ENCODE results near the gene PGAP2. TPM values are rescaled to one million over a fixed set of nuclear protein-coding genes. Genes with fewer than 3 reads are reported as not detected.

The PGAP2 gene
- 8.5 and 18.5 TPM in 2 replicates for total RNA-seq (2014; rRNA removed; shearing (Covaris generic))

DNA sequence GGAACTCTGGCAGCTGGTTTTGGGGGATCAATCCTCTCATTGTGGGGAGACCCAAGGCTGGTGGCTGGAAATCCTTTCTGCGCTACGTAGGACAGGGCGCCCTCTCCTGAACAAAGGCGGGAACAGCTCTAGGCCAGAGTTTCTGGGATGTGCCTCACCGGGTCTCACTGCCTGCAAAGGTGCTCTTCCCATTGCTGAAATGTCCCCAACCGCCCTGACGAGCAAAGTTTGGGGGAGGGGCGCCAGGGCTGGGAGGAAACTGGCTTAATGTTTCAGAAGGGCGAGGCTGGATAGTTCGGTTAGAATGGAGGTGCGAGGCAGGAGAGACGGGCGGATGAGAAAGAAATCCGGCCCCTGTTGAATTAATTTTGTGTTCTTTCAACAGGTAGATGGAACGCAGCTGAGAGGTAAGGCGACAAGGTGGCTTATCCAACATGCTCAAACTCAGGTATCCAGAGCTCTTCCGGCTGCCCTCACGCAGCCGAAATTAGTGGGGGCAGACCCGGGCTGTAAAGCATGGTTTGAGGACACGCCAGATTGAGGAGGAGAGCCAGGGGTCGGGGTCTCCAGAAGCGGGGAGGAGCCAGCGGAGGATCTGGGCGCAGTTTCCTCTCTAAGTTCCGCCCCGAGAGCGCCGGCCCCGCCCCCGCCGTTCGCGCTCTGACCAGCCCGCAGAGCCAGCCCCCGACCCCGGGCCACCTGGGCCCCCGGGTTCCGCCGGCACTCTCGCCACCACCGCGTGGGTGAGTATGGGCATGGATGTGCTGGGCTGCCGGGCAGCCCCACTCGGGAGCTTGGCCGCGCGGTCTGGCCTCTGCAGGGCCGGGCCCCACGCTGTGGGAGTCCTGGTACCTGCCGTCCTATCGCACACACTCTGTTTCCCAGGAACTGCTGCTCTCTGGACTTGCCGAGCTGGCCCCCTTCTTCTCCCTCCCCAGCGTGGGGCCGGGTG lies at the start of gene PGAP2:
PGAP2 (plus strand) TSS at position 652 of the 952 bp plus-strand sequence. CDS start 2,700 bp downstream, outside the sequence.

DNA sequence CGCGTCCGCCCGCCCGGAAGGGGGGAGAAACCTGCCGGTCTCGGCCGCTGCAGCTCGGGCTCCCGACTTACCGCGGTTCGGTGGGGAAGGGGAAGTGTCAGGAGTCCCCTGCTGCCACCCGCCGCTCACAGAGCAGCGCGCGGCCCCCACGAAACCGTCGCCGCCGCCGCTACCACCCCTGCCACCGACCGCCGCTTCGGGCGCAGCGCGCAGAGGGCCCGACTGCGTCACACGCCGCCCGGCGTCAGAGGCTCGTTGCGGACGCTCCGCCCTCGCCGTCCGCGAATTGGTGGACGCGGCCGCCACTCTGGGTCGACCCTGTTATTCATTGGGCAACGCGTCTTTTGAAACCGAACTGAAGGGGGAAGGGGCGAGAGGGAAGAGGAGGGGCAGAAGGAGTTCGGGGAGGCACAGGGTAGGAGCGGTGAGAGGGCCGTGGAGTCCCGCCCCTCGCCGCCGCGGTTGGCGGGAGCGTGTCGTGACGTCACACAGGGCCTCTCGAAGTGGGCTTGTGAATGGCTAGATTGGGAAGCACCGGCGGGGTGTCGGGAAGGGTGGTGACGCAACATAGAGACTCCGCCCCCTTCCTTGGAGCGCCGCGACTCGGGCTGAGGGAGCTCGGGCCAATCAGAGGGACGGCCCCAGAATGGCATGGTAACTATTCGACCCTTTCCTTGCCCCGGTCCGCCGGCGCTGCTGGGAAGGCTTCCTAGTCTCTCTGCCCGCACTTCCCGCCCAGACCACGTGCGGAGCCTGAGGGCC lies 10.8 kb upstream of the PGAP2 start, which contains the start of gene NUP98:
NUP98 (minus strand) TSS at position 226 of the 762 bp plus-strand sequence. CDS start 15,437 bp downstream, outside the sequence.

GRCh38 chr11:3840870-3841425 lies 32.6 kb downstream of the PGAP2 start, which contains the start of gene RHOG:
Gene RHOG (minus strand): TSS chr11:3840959. CDS start chr11:3828138, 12,821 bp downstream.

GRCh38 chr11:3854977-3855807 lies 46.8 kb downstream of the PGAP2 start, which contains the start of gene STIM1:
Gene STIM1 (plus strand): TSS chr11:3855664. CDS start chr11:3856271, 607 bp downstream.

Small RNAs within 50 kb of the gene (small RNA-seq; reads per million reads assigned to genes)
- gene RNU7-50P = not detected

Other genes with a start within 250 kb of the PGAP2 start
- gene ART5, start 166.6 kb upstream of the PGAP2 start, total RNA-seq (2014; rRNA removed; shearing (Covaris generic)) = not detected in 2 replicates
- not detected in 2 replicates for gene ART1, start 163.4 kb upstream of the PGAP2 start, total RNA-seq (2014; rRNA removed; shearing (Covaris generic))
- 0.41 and 1.4 TPM in 2 replicates for gene CHRNA10, start 137.2 kb upstream of the PGAP2 start, total RNA-seq (2014; rRNA removed; shearing (Covaris generic))
- gene NUP98, start 11.0 kb upstream of the PGAP2 start, total RNA-seq (2014; rRNA removed; shearing (Covaris generic)) = 73.4 and 108 TPM in 2 replicates
- 11.8 and 17.5 TPM in 2 replicates for gene RHOG, start 32.4 kb downstream of the PGAP2 start, total RNA-seq (2014; rRNA removed; shearing (Covaris generic))
- 9.6 and 11.0 TPM in 2 replicates for gene STIM1, start 47.1 kb downstream of the PGAP2 start, total RNA-seq (2014; rRNA removed; shearing (Covaris generic))

Data from A375 (cell line).